Heart left ventricle (tissue), 16 donors: ENCODE measurements around the gene CLCN4. TPM values are rescaled to one million over a fixed set of nuclear protein-coding genes. Genes with fewer than 3 reads are reported as not detected.

Experiments used
- ATAC-seq, 4 donors: fragments of 200-7000 bp; cut with Tn5 transposase; one replicate each; pipeline ENCODE4 v1.9.1; 2020 to 2022; ENCODE audit warnings: moderate library complexity in 4 of 4, mild to moderate bottlenecking in 3 of 4, moderate number of reproducible peaks in 1 of 4
- DNase-seq, 5 donors: peaks; one replicate each; pipeline ENCODE4 v3.0.0-alpha.2; 2020
- H3K27ac ChIP-seq, 12 donors: fragments of 200-600 bp; sonication (generic) in 4 of 12; one replicate each; pipeline versions ENCODE4 v1.5.0 to v1.8.0; 2016 to 2022; ENCODE audit warnings: mild to moderate bottlenecking in 2 of 12
- H3K27me3 ChIP-seq, 9 donors: fragments of 200-600 bp; sonication (generic) in 2 of 9; one replicate each; pipeline versions ENCODE4 v1.5.1 to v1.8.0; 2016 to 2022; ENCODE audit warnings: mild to moderate bottlenecking in 3 of 9
- H3K36me3 ChIP-seq, 9 donors: fragments of 200-600 bp; sonication (generic) in 2 of 9; one replicate each; pipeline versions ENCODE4 v1.5.0 to v1.8.0; 2018 to 2022; ENCODE audit warnings: mild to moderate bottlenecking in 2 of 9
- H3K4me1 ChIP-seq, 12 donors: fragments of 200-600 bp; sonication (generic) in 4 of 12; one replicate each; pipeline versions ENCODE4 v1.5.0 to v1.8.0; 2016 to 2022; ENCODE audit warnings: mild to moderate bottlenecking in 3 of 12
- H3K4me3 ChIP-seq, 12 donors: fragments of 200-600 bp; sonication (generic) in 4 of 12; one replicate each; pipeline versions ENCODE4 v1.5.0 to v1.8.0; 2017 to 2022; ENCODE audit warnings: mild to moderate bottlenecking in 9 of 12, moderate library complexity in 4 of 12
- H3K9me3 ChIP-seq, 12 donors: fragments of 200-600 bp; sonication (generic) in 4 of 12; one replicate each; pipeline versions ENCODE4 v1.5.0 to v1.8.0; 2016 to 2022; ENCODE audit warnings: mild to moderate bottlenecking in 1 of 12
- CTCF ChIP-seq, 12 donors: fragments of 200-600 bp; sonication (generic) in 4 of 12; IDR thresholded peaks; one replicate each; pipeline versions ENCODE4 v1.5.0 to v1.8.0; 2018 to 2022; ENCODE audit warnings: antibody characterized with exemption in 12 of 12, mild to moderate bottlenecking in 5 of 12
- POLR2A ChIP-seq, 2 donors: fragments of 450-650 bp; IDR thresholded peaks; one replicate each; pipeline ENCODE4 v1.6.1; 2017; ENCODE audit warnings: antibody characterized with exemption in 2 of 2, mild to moderate bottlenecking in 2 of 2, moderate library complexity in 2 of 2
- WGBS, 4 donors: extraction: QIAGEN DNeasy Blood & Tissue Kit in 2 of 4; methylation state at CpG; one replicate each; pipeline versions ENCODE4 v1.1.5 to v1.1.7; 2013 to 2018; 5-methylcytosine and 5-hydroxymethylcytosine counted together
- intact Hi-C, 10 donors: fragments of 100-400 bp; cut with DNase I; formaldehyde crosslinking; loops; one replicate each; pipeline versions ENCODE4 v1.11.1 to v1.14.2; 2022
- polyA plus RNA-seq, 2 donors: library from polyadenylated mRNA; stranded (reverse); fragments of 200-250 nt; gene quantifications; one replicate each; pipeline ENCODE4 v1.2.3, GENCODE V29; 2013
- total RNA-seq, 9 donors: library from RNA; depleted of rRNA in 2 of 9; stranded (reverse); fragments of >200 nt in 2 of 9; fragmentation: NEBNext Ultra II Directional in 3 of 9; extraction: Animal tissue kit (Norgen Biotek cat#: 25700) in 3 of 9; gene quantifications; one replicate each; pipeline versions ENCODE4 v1.1.0 to v1.2.4, GENCODE V29; 2016 to 2023
- donor health status: ischemic (EF 13 %, LVEDD 7.1; RV severe dilation, severe dysfunction).
- donor health status: healthy with polysubstance abuse.
- donor health status: DM: no; HTN: yes; CAD: no.
- donor health status: DM: no; HTN: no; CAD: no.
- donor health status: ischemic (EF 25% LVEDD 6.9; RV normal size, moderate dysfunction).
- donor health status: ischemic (EF 25% LVEDD 5.7; RV mildly dilated, moderate dysfunction).
- donor health status: healthy.
- donor health status: DM: yes; HTN: yes; CAD: no.
- donor health status: ischemic (EF 35%, LVEDD 5.7; RV mildly dilated, moderate dysfunction).
- donor health status: nonischemic (EF 11% LVEDD 7.7; RV severe dilation, severe dysfunction).
- donor health status: DM: yes; HTN: yes; CAD: no.
- donor health status: PGD.
- donor health status: ischemic (EF 29% LVEDD 5.4; RV normal size, mild dysfunction).
- donor health status: nonischemic (EF 23%, LVEDD 6.1; RV moderate dilation, normal function).

CLCN4 gene
- total and polyA plus RNA-seq, 11 donors, result 6.4 to 39.0 (median 29.2) TPM

- 80 to 100% (median 89%) methylated on average over 2 of the region's 2 CpGs for WGBS, 4 donors
Observed at GRCh38 chrX:10163031-10163430, 6.3 kb downstream of the CLCN4 start.

GRCh38 chrX:10164879-10165278 is 8.1 kb downstream of the CLCN4 start:
- intact Hi-C loops, result no loop called here
- Histone ChIP-seq H3K4me1 (peaks cover 0 to 25% (median 6%) of the 10 kb centered on the region in 12 donors), H3K9me3 (no peaks in the 10 kb centered on the region), H3K4me3 (no peak overlapping the region), H3K27me3 (peaks cover 0 to 15% (median 0%) of the 10 kb centered on the region in 9 donors), H3K36me3 (no peaks in the 10 kb centered on the region), H3K27ac (peak overlapping the region in 2 of 12 donors; percentile 50 to 66)
- DNase-seq (no peak), ATAC-seq (no peak)
- WGBS, 4 donors, result 89 to 100% (median 92%) methylated on average over 10 to 11 of the region's 11 CpGs
- TF ChIP-seq CTCF (IDR thresholded peaks at IDR 0.05) (no peak), POLR2A (IDR thresholded peaks at IDR 0.05) (no peak)

More at GRCh38 chrX:10163031-10163430, 6.3 kb downstream of the CLCN4 start:
- Histone ChIP-seq H3K36me3 (no peaks in the 10 kb centered on the region), H3K9me3 (no peaks in the 10 kb centered on the region), H3K4me3 (no peak overlapping the region), H3K27me3 (peaks cover 0 to 33% (median 0%) of the 10 kb centered on the region in 9 donors), H3K27ac (no peak overlapping the region), H3K4me1 (peaks cover 0 to 35% (median 7%) of the 10 kb centered on the region in 12 donors)
- DNase-seq (no peak), ATAC-seq (no peak)
- intact Hi-C loops, result no loop called here
- TF ChIP-seq POLR2A (IDR thresholded peaks at IDR 0.05) (no peak), CTCF (IDR thresholded peaks at IDR 0.05) (no peak)

- Histone ChIP-seq H3K4me3 (no peak overlapping the region), H3K27ac (peak overlapping the region in 4 of 12 donors; percentile 13 to 66 (median 44)), H3K4me1 (peaks cover 0 to 18% (median 6%) of the 10 kb centered on the region in 12 donors), H3K27me3 (peaks cover 0 to 10% (median 0%) of the 10 kb centered on the region in 9 donors), H3K9me3 (no peaks in the 10 kb centered on the region), H3K36me3 (no peaks in the 10 kb centered on the region)
- WGBS, 4 donors, result 67 to 76% (median 74%) methylated on average over 18 of the region's 18 CpGs
- TF ChIP-seq CTCF (IDR thresholded peaks at IDR 0.05) (no peak), POLR2A (IDR thresholded peaks at IDR 0.05) (no peak)
- ATAC-seq (peak in 3 of 4 donors; percentile 14 to 50 (median 48)), DNase-seq (no peak)
- intact Hi-C loops, result no loop called here
Observed at GRCh38 chrX:10165580-10166247, 8.9 kb downstream of the CLCN4 start.

GRCh38 chrX:10166248-10166716 is 9.5 kb downstream of the CLCN4 start:
- ATAC-seq (peak in 3 of 4 donors; percentile 11 to 27 (median 13)), DNase-seq (no peak)
- intact Hi-C loops, result no loop called here
- no peak for TF ChIP-seq POLR2A (IDR thresholded peaks at IDR 0.05)
- Histone ChIP-seq H3K9me3 (no peaks in the 10 kb centered on the region), H3K27me3 (peaks cover 0 to 8% (median 0%) of the 10 kb centered on the region in 9 donors), H3K4me1 (peaks cover 0 to 18% (median 6%) of the 10 kb centered on the region in 12 donors), H3K4me3 (no peak overlapping the region), H3K36me3 (no peaks in the 10 kb centered on the region), H3K27ac (peak overlapping the region in 4 of 12 donors; percentile 3 to 66 (median 44))
- 57 to 68% (median 61%) methylated on average over 15 to 17 of the region's 17 CpGs for WGBS, 4 donors
